GM15510 (cell line): ENCODE data around the gene NOL8.

Experiments used
- POLR2A ChIP-seq: IDR thresholded peaks from 3 replicates; pipeline ENCODE4 v1.6.1; 2011; ENCODE audit warnings: borderline replicate concordance; ENCODE audit not compliant: insufficient read length; ENCODE audit errors: extremely low read depth

NOL8 gene

GRCh38 chr9:92293452-92294296 lies 31.5 kb downstream of the NOL8 start, which contains the start of gene IARS1:
TSS of gene IARS1 (minus strand) at chr9:92293697. CDS start at chr9:92289419, 4,278 bp downstream.
- peak; percentile 97 for TF ChIP-seq POLR2A

- no peak for TF ChIP-seq POLR2A
These were observed 32.1 kb downstream of the NOL8 start for GRCh38 chr9:92293075-92293354.

DNA sequence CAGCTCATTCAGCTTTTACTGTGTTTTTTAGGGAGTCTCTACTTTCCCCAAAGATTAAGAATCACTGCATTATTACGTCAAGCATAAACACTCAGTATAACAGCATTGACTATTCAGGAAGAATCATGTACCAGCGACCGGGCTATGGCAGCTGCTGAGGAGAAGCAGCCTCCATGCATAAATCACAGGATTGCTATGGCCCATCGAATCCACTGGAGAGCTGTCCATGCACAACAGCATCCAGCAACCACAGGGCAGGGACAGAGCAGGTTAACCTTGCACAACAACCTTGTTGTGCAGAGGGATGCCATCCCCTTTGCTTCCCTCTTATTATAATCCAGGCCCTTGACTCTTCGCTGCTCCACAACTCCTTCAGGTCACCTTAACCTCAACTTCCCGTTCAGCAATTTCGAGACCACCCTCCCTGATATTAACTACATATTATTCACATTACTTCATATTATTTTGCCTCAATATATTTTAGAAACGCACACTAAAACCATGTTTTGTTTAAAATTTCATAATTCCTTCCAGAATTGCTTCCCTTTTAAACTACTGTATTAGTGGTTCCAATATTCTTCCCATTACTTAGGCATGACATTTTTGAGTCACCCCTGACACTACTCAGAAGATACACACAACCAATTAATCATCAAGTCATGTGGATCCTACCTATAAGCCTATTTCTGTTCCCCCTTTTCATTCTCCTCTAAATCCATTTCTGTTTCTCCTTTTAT lies 32.6 kb downstream of the NOL8 start:
- no peak for TF ChIP-seq POLR2A

DNA sequence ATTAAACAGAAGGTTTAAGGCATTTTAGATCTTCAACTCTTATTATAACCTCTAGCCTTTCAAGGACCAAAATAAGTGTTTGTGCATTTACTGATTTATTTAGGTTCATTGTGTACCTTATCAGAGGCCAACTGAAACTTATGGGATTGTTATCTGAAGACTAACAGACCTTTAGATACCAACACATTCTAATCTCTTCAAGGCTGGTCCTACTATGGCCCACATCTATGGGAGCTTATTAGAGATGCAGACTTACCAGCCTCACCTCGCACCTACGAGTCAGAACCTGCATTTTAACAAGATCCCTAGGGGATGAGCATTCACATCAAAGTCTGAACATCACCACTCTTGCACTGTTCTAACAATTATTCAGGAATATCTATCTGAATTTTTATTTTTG lies 33.6 kb downstream of the NOL8 start:
- no peak for TF ChIP-seq POLR2A

DNA sequence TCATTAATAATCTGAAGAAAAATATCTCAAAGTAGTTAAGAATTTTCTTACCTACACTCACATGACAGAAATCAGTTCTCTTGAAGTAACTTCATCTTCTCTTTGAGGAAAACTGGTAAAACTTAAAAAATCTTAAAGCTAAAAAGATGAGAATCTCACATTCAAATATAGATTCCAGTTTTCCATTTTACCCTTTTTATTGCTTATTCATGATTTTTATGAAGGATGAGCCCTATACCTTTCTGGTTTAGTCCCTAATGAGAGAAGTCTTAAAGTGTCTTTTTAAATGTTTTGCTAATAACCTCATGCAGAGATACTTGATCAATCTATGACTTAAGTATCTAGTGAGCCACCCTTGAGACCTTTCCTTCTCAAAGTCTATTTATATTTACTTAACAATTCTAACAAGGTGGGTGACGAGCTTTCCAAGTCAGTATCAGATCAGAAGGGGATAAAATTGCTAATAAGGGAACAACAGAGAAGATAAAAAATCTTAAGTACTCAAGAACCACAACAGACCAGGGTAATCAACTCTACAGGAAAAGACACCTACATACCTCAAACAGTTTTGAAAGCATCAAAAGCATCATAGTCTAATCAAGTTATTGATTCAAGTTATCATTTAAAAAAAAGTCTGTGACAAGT lies 34.2 kb downstream of the NOL8 start:
- no peak for TF ChIP-seq POLR2A

DNA sequence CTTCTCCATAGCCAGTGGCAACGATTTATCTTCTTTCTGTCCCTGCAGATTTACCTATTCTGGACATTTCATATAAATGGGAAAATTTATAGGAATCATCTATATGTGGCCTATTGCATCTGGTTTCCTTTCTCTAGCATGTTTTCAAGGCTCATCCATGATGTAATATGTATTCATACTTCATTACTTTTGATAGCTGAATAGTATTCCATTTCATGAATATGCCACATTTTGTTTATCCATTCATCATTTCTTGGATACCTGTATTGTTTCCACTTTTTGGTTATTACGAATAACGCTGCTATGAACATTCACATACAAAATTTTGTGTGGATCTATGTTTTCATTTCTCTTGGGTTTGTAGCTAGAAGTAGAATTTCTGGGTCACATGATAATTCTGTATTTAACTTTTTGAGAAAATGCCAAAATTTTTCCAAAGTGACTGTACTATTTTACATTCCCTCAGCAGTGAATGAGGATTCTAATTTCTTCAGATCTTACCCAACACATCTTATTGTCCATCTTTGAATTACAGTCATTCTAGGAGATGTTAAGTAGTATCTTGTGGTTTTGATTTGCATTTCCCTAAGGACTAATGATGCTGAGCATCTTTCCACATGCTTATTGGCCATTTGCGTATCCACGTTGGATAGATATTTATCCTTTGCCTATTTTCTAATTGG lies 35.3 kb downstream of the NOL8 start:
- TF ChIP-seq POLR2A = no peak

GRCh38 chr9:92279302-92279701 lies 45.8 kb downstream of the NOL8 start:
- TF ChIP-seq POLR2A = no peak

- no peak for TF ChIP-seq POLR2A
These were observed 47.0 kb downstream of the NOL8 start for GRCh38 chr9:92278110-92278509.

DNA sequence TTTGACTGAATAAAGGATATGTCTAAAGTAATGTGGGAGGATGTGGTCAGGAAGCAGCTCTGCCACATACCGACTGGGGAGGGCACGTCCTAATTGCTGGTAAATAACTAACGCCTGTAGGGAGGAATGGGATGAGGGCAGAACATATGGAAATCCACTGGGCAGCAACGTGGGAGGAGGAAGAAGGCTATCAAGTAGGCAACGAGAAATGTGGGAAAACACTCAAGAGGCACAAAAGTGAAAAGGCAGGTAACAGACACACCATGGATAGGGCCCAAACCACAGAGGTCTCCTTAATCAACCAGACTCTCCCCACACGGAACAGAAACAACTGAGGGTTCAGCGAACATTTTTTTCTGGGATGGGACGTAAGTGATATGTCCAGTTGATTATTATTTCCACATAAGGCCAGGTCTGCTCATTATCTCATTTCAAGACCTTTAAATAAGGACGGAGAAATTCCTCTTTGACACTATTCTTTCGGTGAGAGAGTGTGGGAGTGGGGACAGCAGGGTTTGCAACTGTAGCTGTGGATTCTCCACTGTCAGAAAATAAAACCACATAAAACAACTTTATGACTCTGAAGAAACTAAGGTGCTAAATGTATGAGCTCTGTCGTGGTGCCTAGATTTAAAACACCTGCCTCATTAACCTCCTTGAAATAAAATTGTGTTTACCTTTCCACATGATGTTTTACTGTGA lies 48.7 kb downstream of the NOL8 start:
- no peak for TF ChIP-seq POLR2A

DNA sequence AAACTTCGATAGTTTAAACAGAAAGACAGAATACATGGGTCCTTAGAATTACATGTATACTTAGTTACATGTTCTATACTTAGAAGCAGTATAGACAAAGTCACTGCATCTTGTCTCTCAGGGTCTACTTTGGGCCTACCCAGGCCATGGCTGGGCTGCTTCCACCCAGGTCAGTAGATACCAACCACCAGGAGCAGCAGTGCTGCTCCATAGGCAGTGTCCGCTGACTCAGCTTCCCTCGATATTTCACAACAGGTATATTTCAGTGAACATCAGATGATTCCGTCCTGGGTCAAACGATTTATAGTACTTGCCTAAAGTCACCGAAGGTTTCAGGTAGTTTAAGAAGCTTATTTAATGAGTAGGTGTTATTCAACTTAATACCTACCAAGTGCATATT lies 49.6 kb downstream of the NOL8 start:
- no peak for TF ChIP-seq POLR2A

DNA sequence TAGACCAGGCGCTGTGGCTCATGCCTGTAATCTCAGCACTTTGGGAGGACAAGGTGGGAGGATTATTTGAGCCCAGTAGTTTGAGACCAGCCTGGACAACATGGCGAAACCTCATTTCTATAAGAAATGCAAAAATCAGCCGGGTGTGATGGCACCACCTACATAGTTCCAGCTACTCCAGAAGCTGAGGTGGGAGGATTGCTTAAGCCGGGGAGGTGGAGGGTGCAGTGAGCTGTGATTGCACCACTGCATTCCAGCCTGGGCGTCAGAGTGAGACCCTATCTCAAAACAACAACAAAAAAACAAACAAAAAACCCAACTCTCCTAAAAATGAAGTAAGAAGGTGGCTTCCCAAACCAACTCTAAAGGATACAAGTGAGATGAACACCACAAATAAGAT lies 54.6 kb downstream of the NOL8 start:
- no peak for TF ChIP-seq POLR2A

GRCh38 chr9:92266486-92266885 lies 58.7 kb downstream of the NOL8 start:
- no peak for TF ChIP-seq POLR2A

- no peak for TF ChIP-seq POLR2A
These were observed 60.0 kb downstream of the NOL8 start for GRCh38 chr9:92265154-92265553.

GRCh38 chr9:92263131-92263530 lies 62.0 kb downstream of the NOL8 start:
- TF ChIP-seq POLR2A = no peak
